HG02642 (cell line): ENCODE results near the gene ARHGAP9.
"Not testable (repeated sequence)": the region's sequence is repeated elsewhere in the genome, so short reads cannot be mapped to it uniquely, and the experiment has no call there.

Experiments used
- ATAC-seq: cut with Tn5 transposase; IDR thresholded peaks from one replicate; pipeline ENCODE4 v1.9.1; 2021; ENCODE audit warnings: mild to moderate bottlenecking; ENCODE audit not compliant: unreplicated experiment, poor library complexity

ARHGAP9 gene

GRCh38 chr12:57497223-57498131 is 17.8 kb upstream of the ARHGAP9 start:
- no peak for ATAC-seq

GRCh38 chr12:57496822-57497221 is 17.2 kb upstream of the ARHGAP9 start:
- no peak for ATAC-seq

- not testable (repeated sequence) for ATAC-seq
Measured at GRCh38 chr12:57495051-57495701, 15.5 kb upstream of the ARHGAP9 start.

- ATAC-seq: no peak
Measured at GRCh38 chr12:57491393-57492280, 12.0 kb upstream of the ARHGAP9 start.

- ATAC-seq: no peak
Measured at GRCh38 chr12:57490126-57490525, 10.5 kb upstream of the ARHGAP9 start.

GRCh38 chr12:57489157-57489641 is 9.5 kb upstream of the ARHGAP9 start:
- no peak for ATAC-seq

- peak; percentile 3 for ATAC-seq
Measured at GRCh38 chr12:57488402-57489156, 8.9 kb upstream of the ARHGAP9 start.

GRCh38 chr12:57487597-57488401 is 8.1 kb upstream of the ARHGAP9 start, which contains the start of gene MARS1:
TSS of gene MARS1 (plus strand) at chr12:57488068. CDS start at chr12:57488091, 23 bp downstream.
- ATAC-seq: peak; percentile 96

- no peak for ATAC-seq
Measured at GRCh38 chr12:57487055-57487596, 7.5 kb upstream of the ARHGAP9 start.

GRCh38 chr12:57485695-57486094 is 6.0 kb upstream of the ARHGAP9 start:
- no peak for ATAC-seq

- ATAC-seq: no peak
Measured at GRCh38 chr12:57483466-57483865, 3.8 kb upstream of the ARHGAP9 start.

GRCh38 chr12:57481671-57482070 is 2.0 kb upstream of the ARHGAP9 start:
- no peak for ATAC-seq

GRCh38 chr12:57479043-57479375 is 657 bp downstream of the ARHGAP9 start:
- ATAC-seq: no peak

- peak; percentile 44 for ATAC-seq
Measured at GRCh38 chr12:57477710-57478681, 1.7 kb downstream of the ARHGAP9 start.

- ATAC-seq: no peak
Measured at GRCh38 chr12:57476993-57477709, 2.5 kb downstream of the ARHGAP9 start.

GRCh38 chr12:57476162-57476992 is 3.3 kb downstream of the ARHGAP9 start:
- ATAC-seq: no peak
